ENCODE measurements around the gene FYTTD1. TPM values are rescaled to one million over a fixed set of nuclear protein-coding genes. Genes with fewer than 3 reads are reported as not detected.

FYTTD1 gene
- total and polyA plus RNA-seq, 8 donors: 8.3 to 37.9 (median 28.0) TPM

DNA sequence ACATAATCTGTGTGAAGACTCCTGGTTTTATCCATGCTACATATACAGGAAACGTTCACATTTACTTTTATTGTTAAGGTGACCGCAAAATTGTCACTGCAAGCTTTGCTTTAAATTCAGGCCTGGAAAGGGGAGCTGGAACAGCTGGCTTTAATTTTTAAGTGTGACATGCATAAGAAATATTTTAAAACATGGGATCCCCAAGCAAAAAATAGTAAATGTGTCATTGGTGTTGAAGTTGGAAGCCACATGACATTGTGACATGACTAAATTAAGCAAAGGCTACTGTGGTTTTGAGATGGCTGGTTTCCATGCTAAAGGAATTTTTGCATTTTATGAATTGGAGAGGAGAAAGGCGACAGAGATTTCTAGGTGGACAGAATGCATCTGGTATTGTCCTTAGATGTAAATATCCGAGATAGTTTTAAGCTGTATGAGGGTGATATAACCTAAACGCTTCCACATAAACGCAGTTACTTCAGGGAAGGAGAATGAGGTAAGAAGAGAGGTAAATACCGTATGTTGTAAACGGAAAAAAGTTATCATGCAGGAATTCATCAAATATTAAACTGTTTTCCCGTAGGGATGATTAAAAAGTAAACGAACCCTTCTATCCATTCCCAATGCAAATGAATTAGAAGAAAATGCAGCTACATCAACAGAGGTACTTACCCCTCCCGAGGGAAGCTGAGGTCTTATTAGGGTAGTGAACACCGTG, 927 bp upstream of the FYTTD1 start:
- Histone ChIP-seq H3K27me3 (no peaks in the 10 kb centered on the region), H3K4me3 (peak overlapping the region; percentile 59 to 88 (median 74)), H3K9me3 (no peaks in the 10 kb centered on the region), H3K27ac (peak overlapping the region; percentile 73 to 94 (median 86)), H3K4me1 (peaks cover 0 to 27% (median 12%) of the 10 kb centered on the region in 3 donors), H3K36me3 (no peaks in the 10 kb centered on the region)
- 10 to 15% methylated on average over 12 of the region's 12 CpGs for WGBS, 2 donors
- intact Hi-C loops (cut with DNase I): no loop called here
- no peak for DNase-seq
- TF ChIP-seq, protein P1, sequence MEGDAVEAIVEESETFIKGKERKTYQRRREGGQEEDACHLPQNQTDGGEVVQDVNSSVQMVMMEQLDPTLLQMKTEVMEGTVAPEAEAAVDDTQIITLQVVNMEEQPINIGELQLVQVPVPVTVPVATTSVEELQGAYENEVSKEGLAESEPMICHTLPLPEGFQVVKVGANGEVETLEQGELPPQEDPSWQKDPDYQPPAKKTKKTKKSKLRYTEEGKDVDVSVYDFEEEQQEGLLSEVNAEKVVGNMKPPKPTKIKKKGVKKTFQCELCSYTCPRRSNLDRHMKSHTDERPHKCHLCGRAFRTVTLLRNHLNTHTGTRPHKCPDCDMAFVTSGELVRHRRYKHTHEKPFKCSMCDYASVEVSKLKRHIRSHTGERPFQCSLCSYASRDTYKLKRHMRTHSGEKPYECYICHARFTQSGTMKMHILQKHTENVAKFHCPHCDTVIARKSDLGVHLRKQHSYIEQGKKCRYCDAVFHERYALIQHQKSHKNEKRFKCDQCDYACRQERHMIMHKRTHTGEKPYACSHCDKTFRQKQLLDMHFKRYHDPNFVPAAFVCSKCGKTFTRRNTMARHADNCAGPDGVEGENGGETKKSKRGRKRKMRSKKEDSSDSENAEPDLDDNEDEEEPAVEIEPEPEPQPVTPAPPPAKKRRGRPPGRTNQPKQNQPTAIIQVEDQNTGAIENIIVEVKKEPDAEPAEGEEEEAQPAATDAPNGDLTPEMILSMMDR (IDR thresholded peaks at IDR 0.05): no peak
- peak in 2 of 4 donors; percentile 5 to 12 for ATAC-seq
- no peak for FAIRE-seq

DNA sequence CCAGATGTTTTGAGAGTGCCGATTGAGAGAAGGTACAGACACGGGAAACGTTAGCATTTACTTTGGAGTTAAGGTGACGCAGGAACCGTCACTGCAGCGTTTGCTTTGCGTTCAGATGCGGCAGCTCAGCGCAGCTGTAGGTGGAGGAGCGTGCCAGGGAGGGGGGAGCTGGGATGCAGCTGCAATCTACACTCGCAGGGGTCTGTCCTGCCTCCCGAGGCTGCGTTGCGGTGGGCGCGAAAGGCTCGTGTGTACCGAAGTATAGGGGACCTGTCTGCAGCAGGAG, 425 bp upstream of the FYTTD1 start:
- ATAC-seq: peak; percentile 38 to 57 (median 44)
- 0% methylated on average over 18 of the region's 18 CpGs for WGBS, 2 donors
- no peaks in the 10 kb centered on the region for H3K36me3 ChIP-seq
- intact Hi-C loops (cut with DNase I): no loop called here
- no peaks in the 10 kb centered on the region for H3K9me3 ChIP-seq
- TF ChIP-seq, protein P1 (IDR thresholded peaks at IDR 0.05): no peak
- H3K4me1 ChIP-seq: peaks cover 0 to 27% (median 12%) of the 10 kb centered on the region in 3 donors
- peak in 2 of 6 donors; percentile 50 to 70 for DNase-seq
- H3K27ac ChIP-seq: peak overlapping the region; percentile 73 to 94 (median 86)
- peak overlapping the region; percentile 59 to 88 (median 74) for H3K4me3 ChIP-seq
- FAIRE-seq: no peak
- H3K27me3 ChIP-seq: no peaks in the 10 kb centered on the region

DNA sequence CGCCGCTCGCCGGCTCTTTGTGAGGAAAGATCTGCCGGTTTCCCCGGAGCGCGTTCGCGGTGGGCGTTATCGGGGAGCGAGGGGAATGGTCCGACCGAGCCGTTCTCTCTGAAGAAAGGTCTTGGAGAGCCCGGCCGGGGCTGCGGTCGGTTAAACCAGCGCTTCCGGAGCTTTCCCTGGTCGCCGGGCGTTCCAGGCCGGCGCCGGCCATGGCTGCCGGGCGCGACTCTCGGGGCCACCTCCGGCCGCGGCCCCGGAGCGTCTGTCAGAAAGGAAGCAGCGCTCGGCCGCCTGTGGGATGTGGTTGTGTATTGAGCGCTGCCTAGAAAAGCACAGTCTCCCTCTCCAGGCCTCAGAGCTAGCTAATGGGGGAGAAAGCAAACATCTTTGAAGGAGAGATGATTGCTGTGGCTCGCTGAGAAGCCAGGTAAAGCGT, 731 bp downstream of the FYTTD1 start:
- DNase-seq (peak; percentile 38 to 82 (median 59)), FAIRE-seq (no peak), ATAC-seq (peak; percentile 55 to 76 (median 64))
- WGBS, 2 donors: 0% methylated on average over 29 to 43 of the region's 43 CpGs
- H3K27me3 ChIP-seq: no peaks in the 10 kb centered on the region
- H3K9me3 ChIP-seq: no peaks in the 10 kb centered on the region
- H3K36me3 ChIP-seq: no peaks in the 10 kb centered on the region
- peak overlapping the region; percentile 59 to 88 (median 74) for H3K4me3 ChIP-seq
- H3K4me1 ChIP-seq: peaks cover 0 to 27% (median 12%) of the 10 kb centered on the region in 3 donors
- TF ChIP-seq, protein P1 (IDR thresholded peaks at IDR 0.05): no peak
- intact Hi-C loops (cut with DNase I): no loop called here
- peak overlapping the region; percentile 73 to 94 (median 86) for H3K27ac ChIP-seq

DNA sequence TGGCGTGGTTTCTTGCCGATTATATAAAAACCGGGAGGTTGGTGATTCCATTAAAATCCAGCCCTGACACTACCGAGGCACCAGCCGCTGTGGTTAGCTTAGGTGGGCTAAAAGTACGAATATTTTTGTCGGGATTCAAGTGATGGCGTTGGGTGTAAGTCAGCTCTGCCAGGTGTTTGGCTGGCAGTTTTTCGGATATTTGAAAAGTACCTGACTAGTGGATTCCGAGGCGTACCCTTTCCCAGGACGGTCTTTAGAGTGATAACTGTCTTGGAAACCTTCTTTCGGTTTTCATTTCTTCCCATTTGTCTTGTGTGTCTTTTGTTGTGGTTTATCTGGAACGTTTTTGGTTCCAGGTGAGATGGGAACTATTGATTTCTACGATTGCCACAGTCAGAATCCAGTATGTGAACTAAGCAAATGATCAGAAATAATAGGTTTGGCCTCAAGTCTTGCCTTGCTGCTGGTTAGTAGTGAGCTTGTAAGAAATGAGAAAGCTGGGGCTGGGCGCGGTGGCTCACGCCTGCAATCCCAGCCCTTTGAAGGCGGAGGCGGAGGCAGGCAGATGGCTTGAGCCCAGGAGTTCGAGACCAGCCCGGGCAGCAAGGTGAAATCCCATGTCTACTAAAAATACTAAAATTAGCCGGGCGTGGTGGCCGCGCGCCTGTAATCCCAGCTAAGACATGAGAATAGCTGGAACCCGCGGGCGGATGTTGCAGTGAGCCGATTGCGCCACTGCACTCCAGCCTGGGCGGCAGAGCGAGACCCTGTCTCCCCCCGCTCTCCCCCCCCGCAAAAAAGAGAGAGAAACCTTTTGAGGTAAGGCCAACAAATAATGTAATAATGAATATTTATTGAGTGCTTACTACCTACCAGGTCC, 1.4 kb downstream of the FYTTD1 start:
- Histone ChIP-seq H3K27ac (peak overlapping the region; percentile 73 to 94 (median 86)), H3K4me3 (peak overlapping the region; percentile 59 to 88 (median 74)), H3K9me3 (no peaks in the 10 kb centered on the region), H3K27me3 (no peaks in the 10 kb centered on the region), H3K4me1 (peaks cover 0 to 27% (median 12%) of the 10 kb centered on the region in 3 donors), H3K36me3 (no peaks in the 10 kb centered on the region)
- FAIRE-seq (no peak), DNase-seq (peak in 5 of 6 donors; percentile 29 to 65 (median 43)), ATAC-seq (peak in 3 of 4 donors; percentile 2 to 10 (median 4))
- TF ChIP-seq, protein P1 (IDR thresholded peaks at IDR 0.05): no peak
- 2 to 3% methylated on average over 36 of the region's 36 CpGs for WGBS, 2 donors
- intact Hi-C loops (cut with DNase I): no loop called here

All from pancreas (tissue), 10 donors.